Stimulated activated CD4-positive, alpha-beta T cell treated with anti-CD3 and anti-CD28 coated beads, Interleukin-4, amount 100 ng/mL, for 48 hours (primary cell): ENCODE measurements around the gene CD151.

ENCODE experiments used
- DNase-seq, 2 donors: peaks; one replicate each; pipeline ENCODE4 v3.0.0-alpha.2; 2020; ENCODE audit warnings: low read depth in 2 of 2

CD151 gene

DNA sequence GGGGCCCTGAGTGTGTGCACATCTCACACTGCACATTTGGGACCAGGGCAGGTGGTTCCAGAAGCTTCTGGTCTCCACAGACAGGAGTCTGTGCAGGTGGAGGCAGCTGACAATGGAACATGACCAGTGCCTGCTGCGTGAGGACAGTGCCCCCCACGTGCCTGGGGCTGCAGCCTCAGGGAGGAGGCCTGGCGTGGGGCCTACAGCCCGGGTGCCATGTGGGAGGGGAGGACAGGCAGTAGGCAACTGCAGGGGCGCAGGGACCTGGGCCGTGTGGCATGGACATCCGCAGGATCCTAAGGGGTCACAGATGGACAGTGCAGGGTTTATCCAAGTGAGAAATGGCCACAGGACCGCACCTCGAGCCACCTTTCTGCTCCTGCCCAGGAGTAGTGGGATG, 38.7 kb downstream of the CD151 start:
- DNase-seq, result no peak

DNA sequence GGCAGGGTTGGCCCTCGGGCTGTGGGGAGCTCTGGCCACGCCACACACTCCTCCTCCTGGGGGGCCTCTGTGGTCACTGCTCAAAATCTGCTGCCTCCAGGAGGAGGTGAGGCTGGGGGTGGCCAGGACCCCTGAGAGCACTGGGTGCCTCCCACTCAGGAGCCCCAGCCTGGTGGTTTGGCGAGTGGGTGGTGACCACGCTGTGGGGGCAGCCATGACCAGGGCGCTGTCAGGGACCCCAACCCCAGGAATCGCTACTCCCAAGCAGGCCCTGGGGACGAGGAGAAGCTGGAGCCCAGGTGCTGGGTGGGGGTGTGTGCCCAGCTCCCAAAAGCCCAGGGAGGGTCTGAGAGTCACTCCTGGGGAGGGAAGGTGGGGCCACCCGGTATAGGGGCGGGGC, 40.0 kb downstream of the CD151 start:
- DNase-seq, result no peak

DNA sequence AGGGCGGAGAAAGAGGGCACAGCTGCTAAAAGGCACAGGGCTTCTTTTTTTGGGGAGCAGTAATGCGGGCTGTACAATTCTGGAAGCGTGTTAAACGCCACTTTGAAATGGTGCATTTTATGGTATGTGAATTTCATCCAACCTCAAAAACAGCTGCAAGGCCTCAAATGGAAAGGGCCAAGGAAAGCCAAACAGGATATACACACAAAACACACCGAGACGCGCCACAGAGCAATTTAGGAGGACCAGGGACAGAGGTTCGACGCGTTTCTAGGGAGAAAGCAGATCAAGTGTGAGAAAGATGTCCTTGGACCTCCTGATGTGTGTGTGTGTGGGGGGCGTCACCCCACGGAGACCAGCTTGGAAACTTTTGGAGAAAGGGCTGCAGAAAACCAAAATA, 41.0 kb downstream of the CD151 start:
- DNase-seq, result no peak

DNA sequence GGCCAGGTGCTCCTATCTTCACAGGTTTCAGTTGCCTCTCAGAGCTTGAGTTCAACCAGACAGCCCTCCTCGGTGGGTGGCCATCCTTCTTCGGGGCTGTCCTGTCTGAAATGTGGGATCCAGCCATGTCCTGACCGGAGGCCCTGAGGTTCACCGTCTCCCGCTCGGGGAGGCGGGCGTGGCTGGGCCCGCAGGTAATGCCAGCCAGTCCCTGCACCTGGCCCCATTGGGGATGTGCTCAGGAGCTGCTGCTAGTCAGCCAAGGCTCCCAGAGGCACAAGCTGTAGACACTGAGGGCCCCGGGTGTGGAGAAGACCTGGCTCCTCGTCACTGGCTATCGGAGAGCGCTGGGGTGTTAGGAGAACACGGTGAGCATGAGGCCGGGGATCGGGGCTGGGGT, 42.5 kb downstream of the CD151 start:
- no peak for DNase-seq

DNA sequence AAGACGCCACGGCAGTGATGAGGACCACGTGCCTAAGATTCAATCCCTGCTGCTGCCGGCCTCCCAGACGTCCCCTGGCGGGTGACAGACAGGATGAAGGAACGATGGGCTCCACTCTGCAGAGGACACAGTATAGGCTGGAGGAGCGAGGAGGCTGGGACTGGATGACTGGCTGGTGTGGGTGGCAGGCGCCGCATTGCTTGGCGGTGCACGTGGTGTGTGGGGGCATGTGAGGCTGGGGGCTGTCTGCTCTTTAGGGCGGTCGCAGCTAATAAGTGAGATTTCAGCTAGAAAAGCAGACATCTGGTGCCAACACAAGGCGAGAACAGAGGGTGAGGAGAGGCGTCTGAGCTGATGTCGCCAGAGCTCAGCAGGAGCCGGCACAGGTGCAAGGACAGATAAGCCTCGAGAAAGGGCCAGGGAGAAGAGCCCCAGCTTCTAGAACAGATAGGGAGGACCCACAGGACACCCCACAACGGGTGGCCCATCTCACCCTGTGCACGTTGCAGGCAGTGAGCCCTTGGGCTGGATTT, 43.1 kb downstream of the CD151 start:
- DNase-seq, result no peak

DNA sequence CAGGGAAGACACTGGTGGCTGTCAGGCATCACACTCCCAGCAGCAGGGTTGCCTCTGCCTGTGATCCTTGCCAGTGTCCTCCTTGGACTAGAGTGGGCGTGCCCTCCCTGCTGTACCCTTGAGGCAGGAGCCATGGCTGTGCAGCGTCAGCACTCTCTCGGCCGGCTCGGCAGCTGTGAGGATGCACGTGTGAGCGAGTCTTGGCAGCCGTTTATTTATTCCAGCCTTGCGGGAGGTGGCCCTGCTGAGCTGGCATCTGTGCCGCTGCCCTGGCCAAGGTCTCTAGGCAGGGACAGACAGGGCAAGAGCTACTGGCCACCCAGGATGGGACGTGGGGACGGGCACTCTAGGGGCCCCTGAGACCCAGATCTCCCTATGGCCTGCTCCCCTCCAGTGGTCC, 43.8 kb downstream of the CD151 start:
- no peak for DNase-seq

DNA sequence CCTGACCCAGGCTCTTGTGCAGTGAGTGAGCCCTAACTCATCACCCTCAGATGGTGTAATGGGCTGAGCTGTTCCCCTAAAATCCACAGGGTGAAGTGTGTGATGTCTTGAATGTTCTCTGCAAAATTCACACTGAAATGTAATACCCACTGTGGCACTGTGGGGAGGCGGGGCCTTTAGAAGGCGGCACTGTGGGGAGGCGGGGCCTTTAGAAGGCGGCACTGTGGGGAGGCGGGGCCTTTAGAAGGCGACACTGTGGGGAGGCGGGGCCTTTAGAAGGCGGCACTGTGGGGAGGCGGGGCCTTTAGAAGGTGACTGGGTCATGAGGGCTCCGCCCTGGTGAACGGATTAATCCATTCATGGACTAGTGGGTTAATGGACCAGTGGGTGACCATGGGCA, 44.8 kb downstream of the CD151 start:
- peak; percentile 25 to 34 for DNase-seq

DNA sequence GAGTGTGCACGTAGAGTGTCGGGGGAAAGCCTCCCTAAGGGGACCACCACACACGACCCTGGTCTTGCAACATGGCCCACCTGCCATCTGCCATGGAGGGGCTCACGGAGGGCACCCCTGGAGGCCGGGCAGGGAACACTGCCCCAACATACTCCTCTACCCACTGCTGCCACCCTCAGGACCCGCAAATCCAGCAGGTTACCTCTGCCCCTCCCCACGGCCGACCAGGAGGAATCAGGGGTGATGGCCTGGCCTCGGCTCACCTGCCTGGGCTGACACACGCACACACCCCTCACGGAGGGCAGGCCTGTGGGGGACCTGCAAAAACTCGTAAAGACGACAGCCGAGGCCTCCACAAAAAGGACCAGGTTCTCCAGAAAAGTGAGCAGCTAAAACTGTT, 47.7 kb downstream of the CD151 start:
- no peak for DNase-seq

DNA sequence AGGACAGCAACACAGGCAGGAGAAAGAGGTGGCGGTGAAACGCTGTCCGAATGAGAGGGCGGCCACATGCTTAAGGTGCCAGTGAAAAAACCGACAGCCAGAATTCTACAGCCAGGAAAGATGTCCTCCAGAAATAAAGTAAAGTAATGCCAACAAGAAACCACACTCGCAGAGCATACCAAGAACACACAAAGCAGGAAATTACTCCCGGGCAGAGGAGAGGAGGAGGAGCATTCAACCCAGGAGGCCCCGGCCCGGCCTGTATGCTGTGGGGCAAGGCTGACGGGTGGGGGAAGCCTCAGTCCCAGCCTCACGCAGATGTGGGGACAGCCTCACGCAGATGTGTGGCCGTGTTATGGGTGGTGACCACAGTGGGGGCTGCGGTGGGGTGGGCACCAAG, 49.8 kb downstream of the CD151 start:
- DNase-seq, result no peak

DNA sequence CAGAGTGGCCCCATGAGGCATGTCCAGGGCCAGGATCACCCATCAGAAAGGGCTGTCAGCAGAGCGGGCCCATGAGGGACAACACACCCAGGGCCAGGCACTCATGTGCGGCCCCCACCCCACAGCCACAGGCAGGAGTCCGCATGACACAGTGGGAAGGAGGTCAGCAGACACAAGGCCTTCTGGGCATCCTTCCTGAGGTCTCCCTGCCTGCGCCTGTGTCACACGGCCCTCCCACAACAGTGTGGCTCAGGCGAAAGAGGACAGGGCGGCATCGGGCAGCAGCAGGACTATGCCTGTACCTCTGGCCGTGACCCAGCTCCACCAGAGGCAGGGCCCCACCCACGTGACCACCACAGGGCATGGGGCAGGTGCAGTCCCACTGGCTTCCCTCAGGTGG, 50.8 kb downstream of the CD151 start:
- DNase-seq, result no peak

DNA sequence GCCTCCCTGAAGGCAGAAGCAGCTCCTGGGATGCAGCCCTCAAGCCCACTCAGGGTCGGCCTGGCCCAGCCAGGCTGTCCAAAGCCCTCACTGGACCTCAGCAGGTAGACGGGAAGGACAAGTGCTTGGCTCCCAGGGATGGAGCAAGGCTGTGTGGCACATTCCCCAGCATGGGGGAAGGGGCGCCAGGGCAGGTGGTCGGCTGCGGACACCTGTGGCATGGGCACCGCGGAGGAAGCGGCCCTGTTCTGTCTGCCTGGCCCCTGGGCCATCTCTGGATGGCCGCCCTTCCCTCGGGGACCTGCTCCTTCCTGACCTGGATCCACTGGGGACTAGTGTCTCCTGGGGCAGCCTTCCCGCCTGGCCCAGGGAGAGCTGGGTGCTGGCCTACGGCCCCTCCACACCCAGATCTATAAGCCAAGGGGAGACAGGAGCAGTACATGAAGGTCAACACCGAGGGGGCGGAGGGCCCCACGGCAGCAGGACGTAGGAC, 51.9 kb downstream of the CD151 start:
- DNase-seq, result no peak

DNA sequence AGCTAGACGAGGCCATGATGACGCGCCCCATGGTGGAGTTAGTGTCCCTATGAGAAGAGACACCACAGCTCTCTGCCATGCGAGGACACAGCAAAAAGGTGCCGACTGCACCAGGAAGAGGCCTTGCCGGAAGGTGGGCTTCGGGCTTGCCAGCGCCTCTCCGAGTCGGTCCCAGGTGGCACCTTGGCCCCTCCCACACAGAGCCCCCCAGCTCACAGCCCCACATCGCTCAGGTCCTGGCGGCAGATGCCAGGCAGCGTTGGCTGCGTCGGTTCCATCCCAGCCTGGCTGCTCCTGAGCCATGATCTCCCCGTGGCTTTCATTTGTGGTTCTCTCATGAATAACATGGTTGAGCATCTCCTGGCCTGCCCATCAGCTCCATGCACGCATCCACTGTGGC, 53.8 kb downstream of the CD151 start:
- no peak for DNase-seq

DNA sequence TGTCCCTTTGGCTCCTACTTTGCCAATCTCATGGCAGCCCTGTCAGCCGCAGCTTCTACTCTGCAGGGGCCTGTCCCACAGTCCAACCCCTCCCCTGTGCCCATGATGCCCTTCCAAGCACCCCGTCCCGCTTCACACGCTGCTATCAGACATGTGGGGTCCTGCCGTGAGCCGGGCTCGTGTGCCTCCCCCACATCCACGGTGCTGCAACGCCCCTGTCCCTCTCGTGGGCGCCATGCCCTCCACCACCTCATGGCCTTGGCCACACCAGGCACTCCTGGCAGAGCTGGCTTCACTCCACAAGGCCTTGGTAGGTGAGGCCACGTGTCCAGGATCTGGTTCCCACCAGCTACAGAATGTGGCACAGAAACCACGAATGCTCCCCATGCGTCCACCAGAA, 54.8 kb downstream of the CD151 start:
- DNase-seq, result no peak
